GM19043 (cell line): ENCODE data around the gene CLRN2.
A peak's percentile ranks its signal among the peaks of the same experiment; 100 is the strongest.
"Not testable (repeated sequence)": the region's sequence is repeated elsewhere in the genome, so short reads cannot be mapped to it uniquely, and the experiment has no call there.

Source experiments
- ATAC-seq: cut with Tn5 transposase; IDR thresholded peaks from one replicate; pipeline ENCODE4 v1.9.1; 2021; ENCODE audit warnings: low read depth; ENCODE audit not compliant: unreplicated experiment

CLRN2 gene

GRCh38 chr4:17502756-17503155 is 12.2 kb upstream of the CLRN2 start:
- no peak for ATAC-seq

- no peak for ATAC-seq
Measured at GRCh38 chr4:17504081-17504480, 10.9 kb upstream of the CLRN2 start.

GRCh38 chr4:17510582-17510981 is 4.4 kb upstream of the CLRN2 start:
- ATAC-seq: no peak

GRCh38 chr4:17511051-17511450 is 3.9 kb upstream of the CLRN2 start:
- no peak for ATAC-seq

GRCh38 chr4:17511509-17511949 is 3.4 kb upstream of the CLRN2 start:
- peak; percentile 42 for ATAC-seq

GRCh38 chr4:17511950-17512795 is 2.8 kb upstream of the CLRN2 start, which contains the start of gene QDPR:
Gene QDPR, minus strand, starts transcription at chr4:17512090. Its CDS starts 36 bp downstream, at chr4:17512054.
- peak; percentile 93 for ATAC-seq

GRCh38 chr4:17512973-17513665 is 1.8 kb upstream of the CLRN2 start:
- no peak for ATAC-seq

GRCh38 chr4:17515445-17516407 is 761 bp downstream of the CLRN2 start:
- no peak for ATAC-seq

GRCh38 chr4:17516980-17517379 is 2.0 kb downstream of the CLRN2 start:
- ATAC-seq: no peak

GRCh38 chr4:17517664-17518063 is 2.7 kb downstream of the CLRN2 start:
- ATAC-seq: no peak

- ATAC-seq: no peak
Measured at GRCh38 chr4:17521595-17521994, 6.6 kb downstream of the CLRN2 start.

GRCh38 chr4:17523662-17524061 is 8.7 kb downstream of the CLRN2 start:
- ATAC-seq: no peak

GRCh38 chr4:17526695-17527477 is 11.9 kb downstream of the CLRN2 start:
- no peak for ATAC-seq

GRCh38 chr4:17528551-17529165 is 13.7 kb downstream of the CLRN2 start:
- no peak for ATAC-seq

GRCh38 chr4:17531538-17532285 is 16.7 kb downstream of the CLRN2 start:
- no peak for ATAC-seq

- no peak for ATAC-seq
Measured at GRCh38 chr4:17534705-17535104, 19.7 kb downstream of the CLRN2 start.

- no peak for ATAC-seq
Measured at GRCh38 chr4:17535242-17535641, 20.3 kb downstream of the CLRN2 start.

- no peak for ATAC-seq
Measured at GRCh38 chr4:17535906-17536305, 20.9 kb downstream of the CLRN2 start.

GRCh38 chr4:17537060-17537459 is 22.1 kb downstream of the CLRN2 start:
- ATAC-seq: not testable (repeated sequence)
